HG03025 (cell line): ENCODE results near the gene OPA3.
A peak's percentile ranks its signal among the peaks of the same experiment; 100 is the strongest.
"Not testable (repeated sequence)": the region's sequence is repeated elsewhere in the genome, so short reads cannot be mapped to it uniquely, and the experiment has no call there.

Experiments used
- ATAC-seq: cut with Tn5 transposase; IDR thresholded peaks from one replicate; pipeline ENCODE4 v1.9.1; 2021; ENCODE audit warnings: mild to moderate bottlenecking, moderate library complexity; ENCODE audit not compliant: unreplicated experiment, low FRiP score

OPA3 gene

DNA sequence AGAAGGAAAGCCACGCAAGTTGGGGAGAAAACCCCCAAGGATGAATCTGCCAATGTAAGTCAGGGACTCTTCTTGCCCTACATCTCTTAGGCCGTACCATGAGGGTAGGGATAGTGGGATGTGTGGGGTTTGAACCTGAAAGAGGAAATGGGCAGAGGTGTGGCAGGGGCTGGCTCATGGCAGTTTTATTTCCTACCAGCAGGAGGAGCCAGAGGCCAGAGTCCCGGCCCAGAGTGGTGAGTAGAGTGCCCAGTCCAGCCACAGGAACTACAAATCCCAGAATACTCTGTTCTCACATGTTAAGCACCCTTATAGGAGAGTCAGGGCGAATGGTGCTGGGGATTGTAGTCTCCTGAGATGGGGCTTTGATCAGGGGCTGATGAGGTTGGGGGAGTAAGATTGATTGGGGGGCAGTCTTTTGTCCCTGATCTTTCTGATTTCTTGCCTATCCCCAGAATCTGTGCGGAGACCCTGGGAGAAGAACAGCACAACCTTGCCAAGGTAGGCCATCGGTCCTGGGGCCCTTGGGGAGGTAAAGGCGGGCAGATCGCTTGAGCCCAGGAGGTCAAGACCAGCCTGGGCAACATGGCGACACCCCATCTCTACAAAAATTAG lies 60.9 kb downstream of the OPA3 start:
- ATAC-seq = no peak

DNA sequence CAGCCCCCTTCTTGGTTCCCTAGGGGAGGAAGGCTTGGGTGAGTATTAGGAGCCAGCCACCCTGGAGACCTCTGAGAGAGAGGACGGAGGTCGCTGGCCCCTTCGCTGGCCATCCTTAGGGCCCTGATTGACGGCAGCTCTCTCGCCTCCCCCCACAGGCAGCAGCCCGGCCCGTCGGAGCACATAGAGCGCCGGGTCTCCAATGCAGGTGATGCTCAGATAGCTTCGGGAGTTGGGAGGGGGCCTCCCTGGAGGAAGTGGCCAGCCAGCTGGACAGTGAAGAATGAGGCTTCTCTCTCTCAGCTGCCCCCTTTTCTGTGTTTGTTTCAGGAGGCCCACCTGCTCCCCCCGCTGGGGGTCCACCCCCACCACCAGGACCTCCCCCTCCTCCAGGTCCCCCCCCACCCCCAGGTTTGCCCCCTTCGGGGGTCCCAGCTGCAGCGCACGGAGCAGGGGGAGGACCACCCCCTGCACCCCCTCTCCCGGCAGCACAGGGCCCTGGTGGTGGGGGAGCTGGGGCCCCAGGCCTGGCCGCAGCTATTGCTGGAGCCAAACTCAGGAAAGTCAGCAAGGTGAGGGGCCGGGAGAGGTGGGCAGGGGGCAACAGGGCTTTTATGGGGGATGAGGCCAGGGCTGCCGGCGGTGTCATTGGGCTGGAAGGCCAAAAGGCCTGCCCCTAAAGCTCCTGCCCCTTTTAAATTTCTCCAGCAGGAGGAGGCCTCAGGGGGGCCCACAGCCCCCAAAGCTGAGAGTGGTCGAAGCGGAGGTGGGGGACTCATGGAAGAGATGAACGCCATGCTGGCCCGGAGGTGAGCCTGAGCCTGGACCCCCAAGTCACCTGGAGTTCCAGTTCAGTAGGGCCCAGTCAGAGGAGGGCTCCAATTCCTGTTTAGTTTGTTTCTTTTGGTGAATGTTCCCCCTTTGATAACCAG lies 62.3 kb downstream of the OPA3 start:
- ATAC-seq = no peak

DNA sequence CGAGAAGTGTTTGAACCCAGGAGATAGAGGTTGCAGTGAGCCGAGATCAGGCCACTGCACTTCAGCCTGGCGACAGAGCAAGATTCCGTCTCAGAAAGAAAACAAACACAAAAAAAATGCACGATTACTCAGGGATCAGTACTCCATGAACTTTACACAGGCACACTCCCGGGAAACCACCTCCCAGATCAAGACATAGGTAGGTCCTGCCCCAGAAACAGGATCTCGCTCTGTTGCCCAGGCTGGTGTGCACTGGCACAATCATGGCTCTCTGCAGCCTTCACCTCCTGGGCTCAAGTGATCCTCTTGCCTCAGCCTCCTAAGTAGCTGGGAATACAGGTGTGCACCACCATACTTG lies 66.2 kb downstream of the OPA3 start:
- no peak for ATAC-seq

DNA sequence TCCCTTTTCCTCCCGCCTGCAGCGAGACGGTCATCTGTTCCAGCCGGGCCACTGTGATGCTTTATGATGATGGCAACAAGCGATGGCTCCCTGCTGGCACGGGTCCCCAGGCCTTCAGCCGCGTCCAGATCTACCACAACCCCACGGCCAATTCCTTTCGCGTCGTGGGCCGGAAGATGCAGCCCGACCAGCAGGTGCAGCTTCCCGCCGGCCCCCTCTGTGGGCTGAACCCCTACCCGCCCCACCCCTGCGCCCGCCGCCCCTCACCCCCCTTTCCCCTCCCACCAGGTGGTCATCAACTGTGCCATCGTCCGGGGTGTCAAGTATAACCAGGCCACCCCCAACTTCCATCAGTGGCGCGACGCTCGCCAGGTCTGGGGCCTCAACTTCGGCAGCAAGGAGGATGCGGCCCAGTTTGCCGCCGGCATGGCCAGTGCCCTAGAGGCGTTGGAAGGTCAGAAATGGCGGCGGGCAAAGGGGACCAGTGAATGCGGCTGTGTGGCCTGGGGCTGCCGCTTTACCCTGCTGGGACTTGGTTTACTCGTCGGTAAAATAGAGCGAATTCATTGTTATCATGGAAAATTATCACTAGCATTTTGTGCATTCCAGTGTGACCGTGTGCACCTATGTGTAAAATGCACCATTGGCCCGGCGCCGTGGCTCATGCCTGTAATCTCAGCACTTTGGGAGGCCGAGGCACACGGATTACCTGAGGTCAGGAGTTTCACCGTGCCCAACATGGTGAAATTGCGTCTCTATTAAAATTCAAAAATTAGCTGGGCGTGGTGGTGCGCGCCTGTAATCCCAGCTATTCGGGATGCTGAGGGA lies 66.7 kb downstream of the OPA3 start:
- ATAC-seq = no peak

DNA sequence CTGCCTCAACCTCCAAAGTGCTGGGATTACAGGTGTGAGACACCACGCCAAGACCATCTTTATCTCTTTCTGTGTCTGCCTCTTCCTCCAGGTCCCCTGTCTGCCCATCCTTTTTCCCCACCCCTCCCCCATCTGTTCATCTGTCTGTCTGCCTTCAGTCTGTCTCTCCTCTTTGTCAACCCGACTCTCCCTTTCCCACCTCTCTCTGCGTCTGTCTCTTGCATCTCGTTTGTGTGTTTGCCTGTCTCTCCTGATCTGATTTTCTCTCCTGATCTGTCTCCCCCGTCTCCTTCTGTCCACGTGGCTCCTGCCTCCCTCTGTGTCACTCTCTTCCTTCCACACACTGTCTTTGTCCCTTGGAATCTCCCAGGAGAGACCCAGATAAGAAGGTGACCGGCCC lies 67.4 kb downstream of the OPA3 start:
- no peak for ATAC-seq

DNA sequence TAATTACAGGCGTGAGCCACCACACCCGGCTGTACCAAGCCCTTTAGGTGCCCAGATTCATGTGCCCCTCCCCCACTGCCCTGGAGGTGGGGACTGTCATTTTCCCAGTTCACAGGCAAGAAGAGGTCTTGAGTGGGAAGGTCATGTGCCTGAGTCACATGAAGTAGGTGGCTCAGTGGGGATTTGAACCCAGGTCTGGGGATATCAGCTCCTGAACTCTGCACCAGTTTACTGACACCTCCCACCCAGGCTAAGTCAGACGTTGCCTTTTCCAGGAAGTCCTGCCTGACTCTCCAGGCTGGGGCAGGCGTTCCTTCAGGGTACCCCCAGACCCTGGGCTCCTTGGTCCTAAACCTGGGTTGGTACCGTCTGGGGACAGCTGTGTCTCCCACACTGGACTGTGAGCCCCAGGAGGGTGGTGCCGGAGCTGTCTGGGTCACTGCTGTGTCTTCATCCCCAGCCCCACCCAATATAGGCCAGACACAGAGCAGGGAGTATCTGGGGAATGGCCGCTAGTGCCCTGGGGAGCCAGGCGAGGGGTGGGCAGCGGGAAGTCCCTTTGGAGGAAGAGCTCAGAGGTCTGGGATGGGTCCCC lies 68.7 kb downstream of the OPA3 start:
- no peak for ATAC-seq

DNA sequence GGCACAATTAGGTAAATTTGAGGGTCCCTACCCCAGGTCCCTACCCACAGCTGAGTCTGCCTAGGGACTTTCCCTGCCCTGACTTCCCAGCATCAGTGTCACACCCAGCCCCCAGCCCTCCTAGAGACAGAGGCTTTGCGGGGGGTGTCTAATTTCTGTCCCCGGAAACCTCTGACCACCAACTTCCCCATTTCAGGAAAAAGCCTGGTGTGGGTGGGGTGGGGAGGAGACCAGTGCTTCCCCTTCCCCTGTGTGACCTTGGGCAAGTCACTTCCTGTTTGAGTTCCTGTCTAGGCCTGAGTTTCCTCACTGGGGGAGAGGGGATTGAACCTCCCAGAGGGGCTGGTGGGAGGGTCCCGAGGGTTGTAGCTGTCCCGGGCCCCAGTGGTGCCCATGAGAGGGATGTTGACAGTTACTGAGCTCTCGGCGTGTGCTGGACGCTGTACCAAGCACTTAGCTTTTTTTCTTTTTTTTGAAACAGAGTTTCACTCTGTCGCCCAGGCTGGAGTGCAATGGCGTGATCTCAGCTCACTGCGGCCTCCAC lies 69.4 kb downstream of the OPA3 start:
- ATAC-seq = no peak

DNA sequence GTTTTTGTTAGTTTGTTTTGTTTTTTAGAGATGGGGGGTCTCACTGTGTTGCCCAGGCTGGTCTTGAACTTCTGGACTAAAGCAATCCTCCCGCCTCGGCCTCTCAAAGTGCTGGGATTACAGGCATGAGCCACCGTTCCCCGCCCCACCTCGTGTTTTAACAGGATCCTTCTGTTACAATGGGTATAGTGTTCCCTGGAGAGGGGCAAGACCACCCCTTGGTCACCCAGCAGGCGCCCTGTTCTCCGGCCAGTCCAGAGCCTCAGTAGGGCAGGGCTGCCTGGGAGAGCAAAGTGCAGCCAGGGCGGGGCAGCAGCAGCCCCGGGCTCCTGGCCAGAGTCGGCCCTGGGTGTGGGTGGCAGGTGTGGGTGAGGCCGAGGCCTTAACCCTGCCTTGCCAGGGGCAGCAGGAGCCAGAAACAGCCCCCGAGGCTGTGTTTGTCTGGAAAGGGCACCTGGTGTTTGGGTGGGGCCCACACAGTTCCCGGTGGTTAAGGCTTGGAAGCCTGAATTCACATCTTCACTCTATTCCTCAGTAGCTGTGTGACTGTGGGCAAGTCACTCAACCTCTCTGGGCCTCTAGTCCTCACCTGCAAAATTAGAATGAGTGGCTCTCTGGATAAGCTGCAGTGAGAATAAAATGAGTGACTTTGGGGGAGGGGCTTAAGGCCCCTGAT lies 70.1 kb downstream of the OPA3 start:
- ATAC-seq = no peak

DNA sequence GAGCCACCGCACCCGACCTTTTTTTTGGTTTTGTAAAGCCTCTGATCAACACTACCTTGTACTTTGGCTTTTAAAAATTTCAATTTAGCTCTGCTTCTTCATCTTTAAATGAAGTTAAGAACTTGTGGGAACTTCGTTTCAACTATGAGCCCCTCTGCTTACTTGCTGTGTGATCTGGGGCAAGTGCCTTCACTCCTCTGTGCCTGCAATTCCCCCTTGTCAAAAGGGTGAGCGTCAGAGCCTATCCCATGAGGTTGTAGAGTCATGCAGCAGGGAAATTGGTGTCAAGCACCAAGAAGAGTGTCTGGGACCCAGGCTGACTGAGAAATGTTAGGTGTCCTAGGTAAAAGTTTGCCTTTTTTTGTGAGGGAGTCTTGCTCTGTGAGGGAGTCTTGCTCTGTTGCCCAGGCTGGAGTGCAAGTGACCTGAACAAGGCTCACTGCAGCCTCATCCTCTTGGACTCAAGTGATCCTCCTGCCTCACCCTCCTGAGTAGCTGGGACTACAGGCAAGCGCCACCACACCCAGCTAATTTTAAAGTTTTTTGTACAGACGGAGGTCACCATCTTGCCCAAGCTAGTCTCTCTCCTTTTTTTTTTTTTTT lies 71.6 kb downstream of the OPA3 start:
- ATAC-seq = no peak

DNA sequence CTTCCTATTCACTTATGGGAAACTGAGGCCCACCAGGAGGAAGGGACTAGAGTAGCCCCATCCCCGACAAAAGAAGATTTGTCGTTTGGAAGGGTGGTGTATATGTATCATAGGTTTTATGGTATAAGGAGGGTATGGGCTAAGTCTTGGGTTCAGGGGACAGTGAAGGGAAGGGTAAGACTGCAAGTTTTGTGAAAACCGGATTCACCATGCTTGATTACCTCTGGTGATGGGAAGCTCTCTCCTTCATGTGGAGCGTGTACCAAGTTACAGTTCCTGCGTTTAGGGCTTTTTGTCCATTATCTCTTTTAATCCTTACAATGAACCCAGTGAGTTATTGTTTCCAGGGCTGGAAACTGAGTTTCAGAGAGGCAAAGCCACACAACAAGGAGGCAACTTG lies 73.5 kb downstream of the OPA3 start:
- ATAC-seq = no peak

DNA sequence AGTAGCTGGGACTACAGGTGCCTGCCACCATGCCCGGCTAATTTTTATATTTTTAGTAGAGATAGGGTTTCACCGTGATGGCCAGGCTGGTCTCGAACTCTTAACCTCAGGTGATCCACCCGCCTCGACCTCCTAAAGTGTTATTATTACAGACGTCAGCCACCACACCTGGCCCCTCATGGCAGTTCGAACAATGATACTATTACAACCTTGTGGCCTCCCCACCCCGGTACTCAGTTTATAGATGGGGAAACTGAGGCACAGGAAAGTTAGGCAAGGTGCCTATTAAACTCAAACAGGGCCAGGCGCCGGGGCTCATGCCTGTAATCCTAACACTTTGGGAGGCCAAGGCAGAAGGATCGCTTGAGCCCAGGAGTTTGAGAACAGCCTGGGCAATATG lies 74.2 kb downstream of the OPA3 start:
- not testable (repeated sequence) for ATAC-seq

DNA sequence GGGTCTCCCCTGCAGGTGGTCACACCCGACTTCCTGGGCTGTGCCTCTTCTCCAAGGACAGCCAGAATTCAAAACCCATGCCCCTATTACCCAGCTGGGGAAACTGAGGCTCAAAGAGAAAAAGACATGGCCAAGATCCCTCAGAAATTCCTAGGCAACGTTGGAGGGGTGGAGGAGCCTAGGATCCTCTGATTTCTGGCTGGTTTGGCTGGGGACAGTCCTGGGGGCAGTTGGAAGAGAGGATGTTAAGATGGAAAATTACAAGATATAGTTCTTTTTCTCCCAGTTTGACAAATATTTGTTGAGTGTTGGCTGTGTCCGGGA lies 74.9 kb downstream of the OPA3 start:
- ATAC-seq = no peak

DNA sequence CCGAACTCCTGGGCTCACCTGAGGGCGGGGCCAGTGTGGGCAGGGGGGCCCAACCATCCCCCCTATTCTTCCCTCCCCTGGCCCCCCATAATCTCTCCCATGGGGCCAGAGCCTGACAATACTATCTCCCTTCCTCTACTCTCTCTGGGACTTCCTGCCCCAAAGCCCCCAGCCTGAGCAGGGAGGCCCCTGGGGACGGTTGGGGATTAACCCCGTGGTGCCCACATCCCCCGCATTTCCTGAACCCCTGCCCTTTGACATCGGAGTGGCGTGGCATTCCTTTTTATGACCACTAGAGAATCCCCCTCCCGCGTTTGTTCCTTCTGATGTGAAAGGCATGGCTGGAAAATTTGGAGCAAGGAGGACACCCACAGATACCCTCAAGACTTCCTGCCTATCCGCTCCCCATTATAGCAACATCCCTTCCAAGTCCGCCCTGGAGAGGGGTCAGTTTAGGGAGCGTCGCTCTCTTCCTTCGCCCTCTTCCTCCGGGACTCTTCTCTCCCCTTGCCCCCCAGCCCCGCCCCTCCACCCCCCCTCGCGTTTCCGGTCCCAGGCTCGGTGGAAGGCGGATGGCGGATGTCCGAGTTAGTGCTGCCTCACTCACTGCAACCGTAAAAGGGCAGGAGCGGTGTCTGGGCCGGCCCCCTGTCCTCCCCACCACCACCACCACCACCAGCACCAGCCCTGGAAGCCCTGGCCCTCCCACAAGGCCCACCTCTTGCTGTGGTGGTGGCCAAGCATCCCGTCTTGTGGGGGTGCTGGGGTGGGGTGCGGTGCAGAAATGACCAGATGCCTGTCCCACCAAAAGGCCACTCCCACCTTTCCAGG lies 75.5 kb downstream of the OPA3 start:
- ATAC-seq = no peak

DNA sequence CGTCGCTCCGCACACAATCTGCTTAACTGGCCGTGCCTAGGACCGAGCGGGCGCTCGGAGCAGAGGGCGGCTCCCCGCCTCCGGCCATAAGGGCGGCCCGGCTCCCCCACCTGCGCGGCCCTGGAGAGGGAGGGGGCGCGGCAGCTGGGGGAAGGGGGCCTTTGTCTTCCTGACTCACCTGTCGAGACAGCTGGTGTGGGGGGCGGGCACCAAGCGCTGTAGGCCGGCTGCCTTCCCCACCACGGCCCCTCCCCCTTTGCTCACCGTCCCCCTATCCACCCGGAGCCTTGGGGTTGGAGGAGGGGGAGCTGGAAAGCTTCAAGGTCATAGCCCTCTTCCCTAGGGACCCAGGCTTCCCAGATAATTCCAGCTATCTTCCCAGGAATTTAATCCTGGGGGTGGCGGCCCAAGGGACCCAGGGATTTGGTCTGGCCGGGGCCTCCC lies 76.2 kb downstream of the OPA3 start:
- no peak for ATAC-seq

DNA sequence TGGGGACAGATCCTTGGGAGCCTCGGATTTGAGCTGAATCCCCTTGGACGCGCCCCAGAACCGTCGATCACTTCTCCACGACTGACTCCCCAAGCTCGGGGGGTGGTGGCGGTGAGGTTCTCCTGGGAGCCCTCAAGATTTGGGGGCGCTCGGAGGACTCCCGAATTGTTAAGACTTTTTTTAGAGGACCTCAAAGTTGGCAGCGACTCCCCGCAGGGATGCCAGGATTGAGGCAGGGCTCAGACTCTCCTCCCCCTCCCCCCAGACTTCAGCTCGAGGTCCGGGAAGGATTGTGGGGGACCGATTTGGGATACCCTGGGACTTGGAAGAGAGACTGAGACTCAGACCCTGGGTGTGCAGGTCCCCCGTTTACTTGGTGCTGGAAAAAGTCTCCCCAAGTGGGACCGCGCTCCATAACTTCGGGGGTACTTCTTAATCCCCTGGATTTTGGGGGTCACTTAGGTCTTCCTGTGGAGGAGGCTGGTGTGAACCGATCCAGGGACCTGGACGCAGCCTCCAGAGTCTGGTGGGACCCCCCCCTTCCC lies 76.7 kb downstream of the OPA3 start:
- no peak for ATAC-seq

DNA sequence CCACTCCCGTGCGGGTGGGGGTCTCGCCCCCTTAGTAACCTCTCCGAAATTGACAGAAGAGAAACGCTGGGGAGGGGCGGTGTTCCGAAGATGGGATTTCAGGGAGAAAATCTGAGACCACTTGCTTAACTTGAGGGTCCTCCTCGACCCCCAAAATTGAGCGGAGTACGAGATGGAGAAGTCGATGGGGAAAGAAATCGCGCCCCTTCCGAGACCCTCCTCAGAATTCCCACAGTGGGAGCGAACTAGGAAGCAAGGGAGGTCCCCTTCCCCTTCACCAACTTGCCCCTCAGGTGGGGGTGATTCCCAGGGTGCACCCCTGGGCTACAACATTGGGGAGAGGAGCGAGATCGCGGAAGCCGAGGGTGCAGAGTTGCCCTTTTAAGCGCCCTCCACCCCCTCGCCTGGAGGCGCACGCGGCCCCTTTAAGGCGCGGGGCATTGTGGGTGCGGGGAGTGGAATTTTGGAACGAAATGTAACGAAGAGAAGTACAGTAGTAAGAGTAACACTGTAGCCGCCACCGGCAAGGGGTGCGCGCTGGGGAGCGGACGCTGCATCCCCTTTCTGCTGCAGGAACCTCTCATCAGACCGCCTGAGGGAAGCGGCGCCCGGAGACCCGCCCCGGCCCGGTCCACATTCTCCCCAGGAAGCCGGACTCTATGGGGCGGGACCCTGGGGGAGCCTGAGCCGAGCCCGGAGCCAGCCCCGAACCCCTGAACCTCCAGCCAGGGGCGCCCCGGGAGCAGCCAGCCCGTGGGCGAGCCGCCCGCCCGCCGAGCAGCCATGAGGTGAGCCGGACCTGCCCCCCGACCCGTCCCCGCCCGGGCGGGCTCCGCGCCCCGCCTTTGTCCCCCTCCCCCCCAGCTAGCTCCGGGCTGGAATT lies 77.4 kb downstream of the OPA3 start, which contains the start of gene VASP:
Gene VASP (plus strand): TSS at position 491 of the 883 bp plus-strand sequence. CDS start 293 bp downstream, at position 784.
- ATAC-seq = peak; percentile 38

DNA sequence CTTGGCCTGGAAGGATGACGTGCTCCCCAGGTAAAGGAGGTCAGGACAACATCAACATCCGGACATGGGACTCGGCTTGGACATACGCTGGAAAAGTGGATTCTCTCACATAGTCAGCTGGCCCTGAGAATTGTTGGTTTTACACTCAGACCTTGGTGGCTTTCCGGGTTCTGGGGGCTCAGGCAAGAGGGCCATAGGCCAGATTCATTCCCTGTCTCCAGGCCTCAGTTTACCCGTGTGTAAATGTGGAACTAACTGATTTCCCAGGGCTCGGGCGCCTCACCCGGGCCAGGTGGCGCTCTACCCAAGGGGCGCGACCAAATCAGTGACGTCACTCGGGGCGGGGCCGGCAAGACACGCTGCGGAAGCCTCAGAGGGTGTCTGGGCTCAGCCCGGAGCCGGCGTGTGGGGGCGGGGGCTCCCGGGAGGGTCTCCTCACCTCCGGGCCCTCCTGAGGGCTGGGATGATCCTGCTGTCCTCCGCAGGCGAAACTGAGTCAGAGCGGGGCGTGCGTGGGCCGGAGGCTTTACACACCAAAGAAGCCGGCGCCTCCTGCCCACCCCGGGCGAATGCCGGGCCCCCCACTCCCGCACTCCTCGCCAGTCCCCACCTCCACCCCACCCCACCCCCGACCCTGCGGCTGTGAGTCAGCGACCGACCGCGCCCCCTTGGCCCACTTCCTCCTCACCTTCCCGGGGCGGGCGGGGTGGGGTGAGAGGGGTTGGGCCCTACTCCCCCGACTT lies 78.2 kb downstream of the OPA3 start:
- ATAC-seq = peak; percentile 43
